ENCODE results near the gene ADAP1. TPM values are rescaled to one million over a fixed set of nuclear protein-coding genes. Genes with fewer than 3 reads are reported as not detected.

Gene ADAP1
- total and polyA plus RNA-seq, 8 donors, result 10.9 to 41.2 (median 14.4) TPM

DNA sequence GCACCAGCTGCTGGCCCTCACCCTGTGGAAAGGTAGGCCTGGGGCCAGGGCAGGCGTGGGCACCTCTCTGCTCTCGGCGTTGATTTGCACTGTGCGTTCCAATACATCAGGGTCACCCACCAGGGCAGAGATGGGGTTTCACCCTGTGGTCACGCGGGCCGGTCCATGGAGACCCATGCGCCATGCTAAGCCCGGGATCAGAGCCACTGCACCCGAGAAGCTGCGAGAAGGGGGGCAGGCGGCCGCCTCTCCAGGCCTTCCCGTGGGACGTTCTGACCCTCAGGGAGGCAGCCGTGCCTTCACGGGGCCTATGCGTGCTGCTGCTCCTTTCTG lies 67.0 kb downstream of the ADAP1 start:
- Histone ChIP-seq H3K27ac (no peak overlapping the region), H3K36me3 (peaks cover 0 to 39% (median 38%) of the 10 kb centered on the region in 3 donors), H3K27me3 (no peaks in the 10 kb centered on the region), H3K4me1 (peaks cover 25 to 34% (median 33%) of the 10 kb centered on the region in 3 donors), H3K4me3 (no peak overlapping the region), H3K9me3 (no peaks in the 10 kb centered on the region)
- WGBS, 2 donors, result 93 to 95% methylated on average over 18 of the region's 18 CpGs
- no peak for ATAC-seq
- intact Hi-C loops (cut with DNase I), result no loop called here
- TF ChIP-seq, protein P1, sequence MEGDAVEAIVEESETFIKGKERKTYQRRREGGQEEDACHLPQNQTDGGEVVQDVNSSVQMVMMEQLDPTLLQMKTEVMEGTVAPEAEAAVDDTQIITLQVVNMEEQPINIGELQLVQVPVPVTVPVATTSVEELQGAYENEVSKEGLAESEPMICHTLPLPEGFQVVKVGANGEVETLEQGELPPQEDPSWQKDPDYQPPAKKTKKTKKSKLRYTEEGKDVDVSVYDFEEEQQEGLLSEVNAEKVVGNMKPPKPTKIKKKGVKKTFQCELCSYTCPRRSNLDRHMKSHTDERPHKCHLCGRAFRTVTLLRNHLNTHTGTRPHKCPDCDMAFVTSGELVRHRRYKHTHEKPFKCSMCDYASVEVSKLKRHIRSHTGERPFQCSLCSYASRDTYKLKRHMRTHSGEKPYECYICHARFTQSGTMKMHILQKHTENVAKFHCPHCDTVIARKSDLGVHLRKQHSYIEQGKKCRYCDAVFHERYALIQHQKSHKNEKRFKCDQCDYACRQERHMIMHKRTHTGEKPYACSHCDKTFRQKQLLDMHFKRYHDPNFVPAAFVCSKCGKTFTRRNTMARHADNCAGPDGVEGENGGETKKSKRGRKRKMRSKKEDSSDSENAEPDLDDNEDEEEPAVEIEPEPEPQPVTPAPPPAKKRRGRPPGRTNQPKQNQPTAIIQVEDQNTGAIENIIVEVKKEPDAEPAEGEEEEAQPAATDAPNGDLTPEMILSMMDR (IDR thresholded peaks at IDR 0.05), result no peak
- FAIRE-seq, result no peak
- DNase-seq, result peak in 3 of 6 donors; percentile 28 to 67 (median 52)

GRCh38 chr7:886626-887487 lies 67.6 kb downstream of the ADAP1 start:
- Histone ChIP-seq H3K4me3 (no peak overlapping the region), H3K4me1 (peaks cover 25 to 38% (median 33%) of the 10 kb centered on the region in 3 donors), H3K27me3 (no peaks in the 10 kb centered on the region), H3K9me3 (no peaks in the 10 kb centered on the region), H3K36me3 (peaks cover 0 to 34% (median 32%) of the 10 kb centered on the region in 3 donors), H3K27ac (no peak overlapping the region)
- WGBS, 2 donors, result 89 to 90% methylated on average over 40 of the region's 40 CpGs
- FAIRE-seq (no peak), ATAC-seq (no peak), DNase-seq (peak in 3 of 6 donors; percentile 42 to 74 (median 56))
- intact Hi-C loops (cut with DNase I), result no loop called here
- TF ChIP-seq, protein P1 (IDR thresholded peaks at IDR 0.05), result no peak

GRCh38 chr7:885893-886625 lies 68.4 kb downstream of the ADAP1 start:
- intact Hi-C loops (cut with DNase I), result no loop called here
- FAIRE-seq, result no peak
- WGBS, 2 donors, result 79 to 88% methylated on average over 30 of the region's 30 CpGs

GRCh38 chr7:885261-885892 lies 69.1 kb downstream of the ADAP1 start:
- ATAC-seq (peak in 2 of 4 donors; percentile 13 to 15), DNase-seq (peak in 3 of 6 donors; percentile 39 to 80 (median 58)), FAIRE-seq (no peak)
- peaks cover 33 to 38% (median 35%) of the 10 kb centered on the region in 3 donors for H3K4me1 ChIP-seq
- H3K4me3 ChIP-seq, result no peak overlapping the region
- intact Hi-C loops (cut with DNase I), result no loop called here
- peaks cover 0 to 24% (median 21%) of the 10 kb centered on the region in 3 donors for H3K36me3 ChIP-seq
- H3K27me3 ChIP-seq, result no peaks in the 10 kb centered on the region
- TF ChIP-seq, protein P1 (IDR thresholded peaks at IDR 0.05), result no peak
- no peaks in the 10 kb centered on the region for H3K9me3 ChIP-seq
- H3K27ac ChIP-seq, result no peak overlapping the region
- WGBS, 2 donors, result 35 to 40% methylated on average over 25 of the region's 25 CpGs

More at GRCh38 chr7:885893-886625, 68.4 kb downstream of the ADAP1 start:
- Histone ChIP-seq H3K27ac (no peak overlapping the region), H3K4me1 (peaks cover 29 to 38% (median 33%) of the 10 kb centered on the region in 3 donors), H3K27me3 (no peaks in the 10 kb centered on the region), H3K36me3 (peaks cover 0 to 26% (median 24%) of the 10 kb centered on the region in 3 donors), H3K9me3 (no peaks in the 10 kb centered on the region), H3K4me3 (no peak overlapping the region)
- ATAC-seq, result no peak
- peak in 3 of 6 donors; percentile 30 to 74 (median 60) for DNase-seq
- TF ChIP-seq, protein P1 (IDR thresholded peaks at IDR 0.05), result no peak
